GM18498 (cell line): ENCODE results near the gene C3orf52.

Experiments used
- ATAC-seq: cut with Tn5 transposase; IDR thresholded peaks from one replicate; pipeline ENCODE4 v1.9.1; 2021; ENCODE audit warnings: mild to moderate bottlenecking, moderate library complexity; ENCODE audit not compliant: unreplicated experiment

The C3orf52 gene

GRCh38 chr3:112116748-112117186, 30.6 kb downstream of the C3orf52 start:
- no peak for ATAC-seq

- ATAC-seq = no peak
Observed at GRCh38 chr3:112117415-112117814, 31.2 kb downstream of the C3orf52 start.

- ATAC-seq = no peak
Observed at GRCh38 chr3:112117841-112118571, 31.8 kb downstream of the C3orf52 start.

GRCh38 chr3:112119962-112120836, 34.0 kb downstream of the C3orf52 start:
- ATAC-seq = no peak

- ATAC-seq = no peak
Observed at GRCh38 chr3:112121577-112122547, 35.7 kb downstream of the C3orf52 start.

- no peak for ATAC-seq
Observed at GRCh38 chr3:112122870-112123269, 36.7 kb downstream of the C3orf52 start.

GRCh38 chr3:112123548-112123947, 37.4 kb downstream of the C3orf52 start:
- no peak for ATAC-seq

- no peak for ATAC-seq
Observed at GRCh38 chr3:112124907-112125607, 38.9 kb downstream of the C3orf52 start.

- ATAC-seq = no peak
Observed at GRCh38 chr3:112126511-112126911, 40.3 kb downstream of the C3orf52 start.

GRCh38 chr3:112127522-112128494, 41.6 kb downstream of the C3orf52 start:
- ATAC-seq = no peak

GRCh38 chr3:112128843-112129727, 42.9 kb downstream of the C3orf52 start:
- ATAC-seq = peak; percentile 42

GRCh38 chr3:112129925-112130637, 43.9 kb downstream of the C3orf52 start:
- no peak for ATAC-seq

GRCh38 chr3:112130638-112130993, 44.4 kb downstream of the C3orf52 start:
- no peak for ATAC-seq

- no peak for ATAC-seq
Observed at GRCh38 chr3:112131111-112131510, 44.9 kb downstream of the C3orf52 start.

GRCh38 chr3:112132088-112132487, 45.9 kb downstream of the C3orf52 start:
- no peak for ATAC-seq

- ATAC-seq = no peak
Observed at GRCh38 chr3:112132554-112132953, 46.4 kb downstream of the C3orf52 start.

GRCh38 chr3:112132975-112133448, 46.8 kb downstream of the C3orf52 start, which contains the start of gene GCSAM:
TSS of gene GCSAM (minus strand) at chr3:112133248. CDS start at chr3:112133120, 128 bp downstream.
- peak; percentile 72 for ATAC-seq
